Hepatocyte (in vitro differentiated cells): Measurements from ENCODE around the gene BIN1. TPM values are rescaled to one million over a fixed set of nuclear protein-coding genes. Genes with fewer than 3 reads are reported as not detected.

ENCODE experiments used
- DNase-seq: peaks from one replicate; pipeline ENCODE4 v3.0.0-alpha.2; 2016; ENCODE audit warnings: low spot score
- H2AFZ ChIP-seq: fragments of 200-600 bp; sonication (generic); 2 replicates; pipeline ENCODE4 v1.6.0; 2016; ENCODE audit warnings: antibody characterized with exemption, mild to moderate bottlenecking
- H3K27ac ChIP-seq: fragments of 200-600 bp; sonication (generic); 2 replicates; pipeline ENCODE4 v1.5.1; 2016; ENCODE audit warnings: mild to moderate bottlenecking
- H3K27me3 ChIP-seq: fragments of 200-600 bp; sonication (generic); 2 replicates; pipeline ENCODE4 v1.6.1; 2016
- H3K36me3 ChIP-seq: fragments of 200-600 bp; sonication (generic); replicated peaks from 2 replicates; pipeline ENCODE4 v1.5.1; 2016; ENCODE audit warnings: low read depth; ENCODE audit not compliant: insufficient read depth
- H3K4me1 ChIP-seq: fragments of 200-600 bp; sonication (generic); 2 replicates; pipeline ENCODE4 v1.5.1; 2016; ENCODE audit warnings: mild to moderate bottlenecking, moderate library complexity; ENCODE audit not compliant: insufficient read depth
- H3K4me2 ChIP-seq: fragments of 200-600 bp; sonication (generic); 2 replicates; pipeline ENCODE4 v1.6.0; 2016
- H3K4me3 ChIP-seq: fragments of 200-600 bp; sonication (generic); 2 replicates; pipeline ENCODE4 v1.5.1; 2016; ENCODE audit warnings: mild to moderate bottlenecking
- H3K79me2 ChIP-seq: fragments of 200-600 bp; sonication (generic); 2 replicates; pipeline ENCODE4 v1.6.0; 2017; ENCODE audit warnings: mild to moderate bottlenecking
- H3K9me2 ChIP-seq: fragments of 200-600 bp; sonication (generic); replicated peaks from 2 replicates; pipeline ENCODE4 v1.6.0; 2017; ENCODE audit warnings: mild to moderate bottlenecking; ENCODE audit not compliant: insufficient read depth
- H3K9me3 ChIP-seq: fragments of 200-600 bp; sonication (generic); 2 replicates; pipeline ENCODE4 v1.5.1; 2016; ENCODE audit warnings: low read depth, mild to moderate bottlenecking
- H4K20me1 ChIP-seq: fragments of 200-600 bp; sonication (generic); 2 replicates; pipeline ENCODE4 v1.6.0; 2016; ENCODE audit warnings: mild to moderate bottlenecking; ENCODE audit not compliant: insufficient read depth, poor library complexity, severe bottlenecking
- EZH2 ChIP-seq: fragments of 200-600 bp; sonication (generic); IDR thresholded peaks from 2 replicates; pipeline ENCODE4 v1.6.1; 2016; ENCODE audit warnings: antibody characterized with exemption, mild to moderate bottlenecking, borderline replicate concordance
- EZH2phosphoT487 ChIP-seq: fragments of 200-600 bp; sonication (generic); IDR thresholded peaks from one replicate; pipeline ENCODE4 v1.6.1; 2018; ENCODE audit warnings: antibody characterized with exemption, mild to moderate bottlenecking, low read depth, moderate library complexity; ENCODE audit not compliant: unreplicated experiment, severe bottlenecking
- WGBS: methylation state at CpG from one replicate; pipeline ENCODE4 v1.1.6; 2016; ENCODE audit warnings: low lambda C conversion rate; ENCODE audit errors: missing lambda C conversion rate; 5-methylcytosine and 5-hydroxymethylcytosine counted together
- polyA plus RNA-seq: library from polyadenylated mRNA; unstranded; fragments of >200 nt; fragmentation: Nextera tagmentation; extraction: Ambion mirVana; gene quantifications from 2 replicates; pipeline ENCODE4 v1.2.1, GENCODE V29; 2016
- total RNA-seq: library from RNA; depleted of rRNA; stranded (reverse); fragments of >200 nt; gene quantifications from 2 replicates; pipeline ENCODE4 v1.2.3, GENCODE V29; 2014
- TF ChIP-seq, protein P1 (sequence below): fragments of 200-600 bp; sonication (generic); IDR thresholded peaks from 2 replicates; pipeline ENCODE4 v1.5.1; 2016; ENCODE audit warnings: antibody characterized with exemption, mild to moderate bottlenecking; ENCODE audit not compliant: poor library complexity

BIN1 gene
- total and polyA plus RNA-seq, 2 experiments from 2014 or later = 109 to 113 TPM

DNA sequence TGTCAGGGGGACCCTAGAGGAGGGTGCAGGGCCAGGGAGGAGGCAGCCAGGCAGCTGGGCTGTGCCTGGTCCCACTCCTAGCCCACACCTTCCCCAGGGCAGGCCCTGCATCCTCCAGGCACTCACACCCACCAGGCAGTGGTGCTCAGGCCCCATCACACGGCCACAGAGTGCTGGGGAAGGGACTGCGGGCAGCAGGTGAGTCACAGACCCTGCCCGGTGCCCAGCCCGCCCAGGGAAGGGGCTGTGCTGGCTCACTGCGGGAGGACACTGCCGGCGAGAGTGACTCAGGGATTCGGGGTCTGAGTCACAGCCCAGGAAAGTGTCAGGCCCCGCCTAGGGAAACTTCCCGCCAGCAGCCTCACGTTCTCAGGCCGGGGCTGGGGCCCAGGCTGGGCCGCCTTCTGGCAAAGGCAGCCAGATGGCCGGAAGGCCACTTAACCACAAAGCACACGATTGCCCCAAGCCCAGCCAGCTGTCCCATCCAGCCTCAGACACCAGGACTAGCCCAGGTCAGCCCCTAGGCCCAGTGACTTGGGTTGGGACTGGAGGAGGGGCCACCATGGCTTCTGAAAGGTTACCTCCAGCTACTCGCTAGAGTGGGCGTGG is 42.2 kb downstream of the BIN1 start:
- H3K9me3 ChIP-seq = no peaks in the 10 kb centered on the region
- peak; percentile 96 for DNase-seq
- H4K20me1 ChIP-seq = no peaks in the 10 kb centered on the region
- H3K4me3 ChIP-seq = no peak overlapping the region
- peaks cover 15% of the 10 kb centered on the region for H3K79me2 ChIP-seq
- no peak for TF ChIP-seq EZH2
- TF ChIP-seq, protein P1, sequence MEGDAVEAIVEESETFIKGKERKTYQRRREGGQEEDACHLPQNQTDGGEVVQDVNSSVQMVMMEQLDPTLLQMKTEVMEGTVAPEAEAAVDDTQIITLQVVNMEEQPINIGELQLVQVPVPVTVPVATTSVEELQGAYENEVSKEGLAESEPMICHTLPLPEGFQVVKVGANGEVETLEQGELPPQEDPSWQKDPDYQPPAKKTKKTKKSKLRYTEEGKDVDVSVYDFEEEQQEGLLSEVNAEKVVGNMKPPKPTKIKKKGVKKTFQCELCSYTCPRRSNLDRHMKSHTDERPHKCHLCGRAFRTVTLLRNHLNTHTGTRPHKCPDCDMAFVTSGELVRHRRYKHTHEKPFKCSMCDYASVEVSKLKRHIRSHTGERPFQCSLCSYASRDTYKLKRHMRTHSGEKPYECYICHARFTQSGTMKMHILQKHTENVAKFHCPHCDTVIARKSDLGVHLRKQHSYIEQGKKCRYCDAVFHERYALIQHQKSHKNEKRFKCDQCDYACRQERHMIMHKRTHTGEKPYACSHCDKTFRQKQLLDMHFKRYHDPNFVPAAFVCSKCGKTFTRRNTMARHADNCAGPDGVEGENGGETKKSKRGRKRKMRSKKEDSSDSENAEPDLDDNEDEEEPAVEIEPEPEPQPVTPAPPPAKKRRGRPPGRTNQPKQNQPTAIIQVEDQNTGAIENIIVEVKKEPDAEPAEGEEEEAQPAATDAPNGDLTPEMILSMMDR = peak; percentile 37
- no peak for TF ChIP-seq EZH2phosphoT487
- H3K4me1 ChIP-seq = peaks cover 23% of the 10 kb centered on the region
- peak overlapping the region; percentile 53 for H3K4me2 ChIP-seq
- no peaks in the 10 kb centered on the region for H3K9me2 ChIP-seq
- no peaks in the 10 kb centered on the region for H3K36me3 ChIP-seq
- H2AFZ ChIP-seq = no peak overlapping the region
- peak overlapping the region; percentile 90 for H3K27ac ChIP-seq
- no peaks in the 10 kb centered on the region for H3K27me3 ChIP-seq
- WGBS = 28% methylated on average over 17 of the region's 17 CpGs

GRCh38 chr2:127063701-127064590 is 43.0 kb downstream of the BIN1 start:
- Histone ChIP-seq H3K27me3 (no peaks in the 10 kb centered on the region), H3K79me2 (peaks cover 15% of the 10 kb centered on the region), H2AFZ (no peak overlapping the region), H3K4me1 (peaks cover 23% of the 10 kb centered on the region), H3K9me2 (no peaks in the 10 kb centered on the region), H3K4me3 (no peak overlapping the region), H3K9me3 (no peaks in the 10 kb centered on the region), H4K20me1 (no peaks in the 10 kb centered on the region), H3K36me3 (no peaks in the 10 kb centered on the region), H3K27ac (peak overlapping the region; percentile 90), H3K4me2 (peak overlapping the region; percentile 53)
- no peak for DNase-seq
- TF ChIP-seq EZH2phosphoT487 (no peak), EZH2 (no peak)
- TF ChIP-seq, protein P1 = no peak
- 92% methylated on average over 26 of the region's 28 CpGs for WGBS

DNA sequence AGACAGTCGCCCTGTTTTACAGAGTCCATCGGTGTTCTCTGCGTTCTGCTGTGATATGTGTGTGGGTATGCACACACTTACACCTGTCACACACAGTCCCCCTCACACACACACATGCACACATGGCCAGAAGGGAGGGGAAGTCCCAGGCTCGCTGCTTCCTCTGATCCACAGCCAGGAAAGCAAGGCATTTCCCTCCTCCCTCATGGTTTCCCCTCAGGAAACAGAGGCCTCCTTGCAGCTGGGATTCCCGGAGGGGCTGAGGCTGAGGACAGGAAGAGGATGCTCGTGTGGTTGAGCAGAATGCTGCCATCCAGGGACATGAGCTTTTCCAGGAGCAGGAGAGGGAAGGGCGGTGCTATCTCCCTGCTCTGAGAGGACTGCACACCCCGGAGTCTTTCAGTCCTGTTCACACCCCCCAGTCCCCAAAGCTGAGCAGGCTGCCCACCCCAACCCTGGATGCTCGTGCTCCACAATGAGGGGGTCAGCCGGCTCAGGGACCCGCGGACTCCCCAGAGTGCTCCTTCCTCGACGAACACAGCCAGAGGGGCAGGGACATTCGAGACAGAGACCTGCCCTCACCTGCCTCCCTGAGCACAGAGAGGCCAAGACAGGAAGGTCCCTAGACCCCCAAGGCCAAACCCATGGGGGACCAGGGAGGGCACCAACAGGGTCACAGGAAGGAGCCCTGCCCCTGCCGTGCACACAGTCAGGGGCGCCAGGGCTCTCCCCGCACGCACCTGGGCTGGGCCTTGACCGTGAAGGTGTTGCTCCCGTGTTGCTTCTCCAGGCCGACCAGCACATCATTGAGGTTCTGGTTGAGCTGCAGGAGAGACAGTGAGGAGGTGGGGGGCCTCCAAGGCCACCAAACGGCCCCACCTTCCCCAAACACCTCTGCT is 45.3 kb downstream of the BIN1 start:
- Histone ChIP-seq H3K4me2 (no peak overlapping the region), H3K27ac (no peak overlapping the region), H3K4me3 (no peak overlapping the region), H3K27me3 (no peaks in the 10 kb centered on the region), H4K20me1 (no peaks in the 10 kb centered on the region), H3K9me3 (no peaks in the 10 kb centered on the region), H3K79me2 (peaks cover 12% of the 10 kb centered on the region), H2AFZ (no peak overlapping the region), H3K4me1 (peaks cover 15% of the 10 kb centered on the region), H3K9me2 (no peaks in the 10 kb centered on the region), H3K36me3 (no peaks in the 10 kb centered on the region)
- DNase-seq = no peak
- 82% methylated on average over 23 of the region's 23 CpGs for WGBS
- TF ChIP-seq, protein P1 = no peak
- TF ChIP-seq EZH2 (no peak), EZH2phosphoT487 (no peak)
